8988T (cell line): ENCODE measurements around the gene MYO3B.
"Not testable (repeated sequence)": the region's sequence is repeated elsewhere in the genome, so short reads cannot be mapped to it uniquely, and the experiment has no call there.

Experiments used
- DNase-seq: peaks from one replicate; pipeline ENCODE4 v3.0.0; 2011

Gene MYO3B

DNA sequence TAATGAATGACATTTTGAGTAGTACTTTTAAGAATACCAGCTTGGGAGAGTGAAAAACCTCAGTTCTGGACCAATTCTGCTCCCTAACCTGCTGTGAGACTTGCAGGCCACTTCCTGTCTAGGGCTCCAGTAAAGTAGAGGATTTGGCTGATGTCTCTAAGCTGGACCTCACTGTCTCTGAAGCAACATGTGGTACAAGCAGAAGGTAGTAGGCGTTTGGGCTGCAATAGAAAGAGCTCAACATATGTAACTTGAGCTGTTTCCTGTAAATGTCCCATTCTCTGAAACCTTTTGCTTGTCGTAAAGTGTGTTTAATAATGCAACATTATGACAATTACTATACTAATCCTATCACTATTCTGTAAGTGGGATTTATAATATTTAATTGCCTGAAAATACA, 213.1 kb downstream of the MYO3B start:
- no peak for DNase-seq

DNA sequence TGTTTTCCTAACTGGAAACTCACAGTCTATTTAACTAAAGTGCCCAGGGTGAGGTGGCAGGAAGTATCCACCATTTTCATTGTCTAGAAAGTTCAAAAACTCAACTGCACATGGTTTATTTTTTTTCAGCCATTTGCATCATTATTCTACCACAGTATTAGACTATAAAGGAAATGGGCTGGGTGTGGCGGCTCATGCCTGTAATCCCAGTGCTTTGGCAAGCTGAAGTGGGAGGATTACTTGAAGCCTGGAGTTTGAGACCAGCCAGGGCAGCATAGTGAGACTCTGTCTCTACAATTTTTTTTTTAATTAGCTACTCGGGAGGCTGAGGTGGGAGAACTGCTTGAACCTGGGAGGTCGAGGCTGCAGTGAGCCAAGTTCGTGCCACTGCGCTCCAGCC, 213.8 kb downstream of the MYO3B start:
- DNase-seq: no peak

DNA sequence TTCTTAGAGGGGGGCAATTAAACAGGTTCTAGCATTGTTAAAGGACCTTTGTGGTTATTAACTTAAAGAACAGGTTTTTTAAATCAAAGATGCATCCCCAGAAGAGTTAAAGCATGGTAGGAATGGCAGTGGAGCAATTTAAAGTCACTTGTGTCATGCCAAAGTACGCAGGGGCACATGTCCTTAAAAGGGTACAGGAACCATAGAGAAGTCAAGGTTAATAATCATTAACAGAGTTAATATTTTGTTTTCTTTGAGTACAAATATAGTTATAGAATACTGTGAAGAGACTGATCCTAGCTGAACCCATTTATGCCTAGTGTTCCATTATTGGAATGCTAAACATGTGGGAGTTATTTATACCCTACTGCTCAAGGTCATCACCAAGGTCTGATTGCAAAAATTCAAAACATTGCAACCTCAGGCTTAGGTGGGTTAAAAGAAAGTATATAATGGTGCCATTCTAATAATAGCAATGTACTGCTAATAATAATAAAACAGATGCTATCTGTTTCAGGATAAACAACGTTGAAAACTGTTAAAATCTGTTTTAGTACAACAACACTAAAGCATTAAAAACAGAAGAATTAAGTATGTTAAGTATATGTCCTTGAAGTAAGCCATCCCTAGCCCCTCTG, 216.0 kb downstream of the MYO3B start:
- DNase-seq: no peak

DNA sequence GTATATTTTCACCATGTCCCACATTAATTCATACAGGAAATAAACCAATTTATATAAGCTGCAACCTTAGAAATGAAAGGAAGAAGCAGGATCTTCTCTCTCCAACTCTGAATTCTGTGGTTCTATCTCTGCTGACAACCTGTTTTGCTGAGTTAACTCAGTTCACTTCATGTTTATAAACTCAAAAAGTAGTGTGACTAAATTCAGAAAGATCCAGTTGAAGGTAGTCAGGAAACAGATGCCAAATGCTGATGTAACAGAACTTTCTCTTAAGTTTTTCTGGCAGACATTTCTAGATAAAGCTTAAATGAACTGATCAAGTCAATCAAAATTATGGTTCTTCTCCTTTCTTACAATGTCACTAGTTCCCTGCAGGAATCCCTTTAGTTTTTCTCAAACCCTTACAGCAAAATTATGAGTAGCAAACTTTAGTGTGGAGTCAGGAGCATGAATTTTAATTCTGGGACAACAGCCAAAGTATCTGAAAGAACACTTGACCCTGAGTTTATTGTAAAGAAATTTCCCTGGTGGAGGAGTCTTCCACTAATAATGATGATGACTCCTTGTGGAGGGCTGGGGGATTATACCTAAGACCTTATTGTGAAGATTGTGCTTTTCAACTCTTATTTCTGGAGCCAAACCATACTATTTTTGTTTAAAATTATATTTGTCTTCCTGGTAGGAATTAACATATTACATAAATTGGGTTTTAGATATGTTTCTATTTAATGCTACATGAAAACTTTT, 216.9 kb downstream of the MYO3B start:
- DNase-seq: no peak

DNA sequence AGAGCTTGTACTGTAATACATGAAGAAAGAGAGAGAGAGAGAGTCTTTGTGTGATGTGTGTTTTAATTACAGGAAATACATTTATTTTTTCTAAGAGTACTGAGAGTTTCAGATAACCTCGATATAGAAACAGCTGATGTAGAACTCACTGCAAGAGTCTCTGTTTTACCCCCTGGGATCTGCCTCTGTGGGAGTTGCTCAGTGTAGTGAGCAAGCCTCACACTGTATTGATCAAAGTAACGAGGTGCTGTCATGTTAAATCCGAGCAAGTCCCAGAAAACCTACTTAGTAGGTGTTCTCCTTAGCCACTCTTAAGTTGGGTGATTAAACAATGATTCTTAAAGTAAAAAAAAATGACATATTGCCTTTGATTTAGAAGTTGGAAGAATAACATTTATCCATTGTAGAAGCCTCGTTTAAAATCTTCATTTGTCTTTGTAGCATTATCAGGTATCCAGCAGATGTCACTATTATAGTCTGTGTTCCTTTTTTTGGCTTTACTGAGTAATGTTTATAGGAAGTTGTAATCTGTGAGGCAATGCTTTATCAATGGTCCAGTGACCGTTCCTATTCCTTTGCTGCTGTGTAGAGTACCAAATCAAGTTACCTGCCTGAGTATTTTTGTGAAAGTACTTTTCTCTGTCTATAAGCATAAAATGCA, 219.0 kb downstream of the MYO3B start:
- no peak for DNase-seq

DNA sequence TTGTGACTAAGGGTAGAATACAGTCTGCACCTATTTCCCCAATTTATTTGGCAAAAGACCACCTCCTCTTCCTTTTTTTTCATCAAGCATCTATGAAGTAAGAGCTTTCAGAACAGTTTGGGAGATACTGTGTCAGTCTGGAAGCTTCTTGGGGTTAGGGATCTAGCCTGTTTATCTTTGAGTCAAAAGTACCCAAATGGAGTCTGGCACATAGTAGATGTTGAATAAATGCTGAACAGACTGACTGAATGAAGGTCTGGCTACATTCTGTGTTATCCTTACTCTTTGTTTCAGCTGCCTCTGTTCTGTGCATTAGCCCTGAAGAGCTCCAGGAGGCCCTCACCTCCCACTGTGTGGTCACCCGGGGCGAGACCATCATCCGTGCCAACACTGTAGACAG, 223.2 kb downstream of the MYO3B start:
- DNase-seq: no peak

DNA sequence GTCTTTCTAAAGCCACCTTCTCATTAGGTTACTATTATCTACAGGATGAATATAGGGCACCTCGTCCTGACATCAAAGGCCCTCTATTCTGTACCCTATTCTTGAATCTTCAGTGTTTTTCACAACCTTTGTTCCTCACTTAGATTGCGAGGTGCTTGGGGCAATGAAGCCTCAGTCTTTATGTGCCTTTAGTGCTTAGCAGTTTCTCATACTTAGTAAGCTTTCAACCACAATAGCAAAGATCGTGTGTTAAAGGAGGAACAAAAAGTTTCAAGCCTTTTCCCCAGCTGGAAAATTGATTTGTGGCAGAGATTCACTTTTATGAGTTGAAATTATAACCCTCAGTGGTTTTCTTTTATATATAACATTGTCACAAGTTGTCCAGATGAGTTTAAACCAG, 226.9 kb downstream of the MYO3B start:
- DNase-seq: no peak

DNA sequence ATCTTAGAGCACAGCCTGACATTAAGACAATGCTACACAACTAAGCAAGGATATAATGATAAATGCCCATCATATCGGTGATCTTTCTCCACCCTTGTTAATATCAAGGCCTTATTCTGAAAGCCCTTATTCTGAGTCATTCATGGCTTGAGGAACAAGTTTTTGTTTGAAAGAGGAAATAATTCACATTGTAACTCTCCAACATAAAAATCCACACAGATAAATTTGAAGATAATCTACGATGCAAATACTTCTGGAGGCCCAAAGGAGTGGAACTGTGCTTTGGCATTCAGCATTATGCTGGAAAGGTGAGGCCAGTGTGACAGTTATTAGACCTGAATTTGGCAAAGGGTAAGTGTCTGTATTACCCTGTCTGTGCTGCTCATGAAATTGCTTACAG, 227.4 kb downstream of the MYO3B start:
- no peak for DNase-seq

DNA sequence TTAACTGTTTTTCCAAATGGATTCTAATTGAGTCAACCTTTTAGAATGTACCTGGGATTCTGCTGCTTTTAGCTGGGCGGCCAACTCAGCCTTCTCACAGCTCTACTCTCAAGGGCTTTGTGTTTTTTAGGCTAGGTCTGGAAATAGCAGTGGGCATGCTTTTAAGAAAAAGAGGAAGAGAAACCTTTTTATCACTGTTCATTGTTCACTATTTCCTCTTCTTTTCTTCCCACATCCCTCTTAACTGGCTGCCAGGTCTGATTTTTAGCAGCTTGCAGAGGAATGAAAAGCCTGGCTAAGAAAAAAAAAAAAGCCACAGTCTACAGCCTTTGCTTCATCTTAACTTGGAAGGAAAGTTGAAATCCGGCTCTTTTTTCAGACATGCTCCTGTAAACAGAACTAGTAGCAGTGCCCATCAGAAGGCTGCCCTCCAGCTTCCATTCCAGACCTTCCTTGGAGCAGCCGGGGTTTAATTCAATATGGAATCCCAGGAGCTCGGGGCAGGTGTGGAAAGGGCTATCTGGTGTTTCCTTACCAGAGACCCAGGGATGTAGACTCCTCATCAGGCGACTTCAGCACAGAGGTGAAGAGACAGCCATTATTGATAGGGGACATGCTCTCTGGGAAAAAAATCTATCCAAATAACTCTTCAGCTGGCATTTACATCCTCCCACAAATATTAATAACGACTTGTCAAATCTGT, 230.7 kb downstream of the MYO3B start:
- no peak for DNase-seq

DNA sequence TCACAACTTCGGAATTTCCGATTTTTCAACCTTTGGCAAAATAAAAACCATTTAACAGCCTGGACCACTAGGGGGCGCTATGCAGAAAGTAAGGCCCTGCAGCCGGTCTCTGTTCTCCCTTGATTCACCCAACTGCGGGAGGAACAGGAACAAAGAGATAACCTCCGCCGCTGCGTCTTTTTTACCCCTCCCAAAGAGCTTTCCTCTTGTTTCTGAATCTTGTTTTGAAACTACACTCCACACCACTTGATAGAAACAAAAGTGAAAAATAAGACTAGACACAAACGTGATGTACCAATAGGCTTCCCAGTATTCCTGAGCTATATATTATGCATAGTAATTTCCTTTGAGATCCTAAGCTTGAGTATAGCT, 231.2 kb downstream of the MYO3B start:
- DNase-seq: no peak

DNA sequence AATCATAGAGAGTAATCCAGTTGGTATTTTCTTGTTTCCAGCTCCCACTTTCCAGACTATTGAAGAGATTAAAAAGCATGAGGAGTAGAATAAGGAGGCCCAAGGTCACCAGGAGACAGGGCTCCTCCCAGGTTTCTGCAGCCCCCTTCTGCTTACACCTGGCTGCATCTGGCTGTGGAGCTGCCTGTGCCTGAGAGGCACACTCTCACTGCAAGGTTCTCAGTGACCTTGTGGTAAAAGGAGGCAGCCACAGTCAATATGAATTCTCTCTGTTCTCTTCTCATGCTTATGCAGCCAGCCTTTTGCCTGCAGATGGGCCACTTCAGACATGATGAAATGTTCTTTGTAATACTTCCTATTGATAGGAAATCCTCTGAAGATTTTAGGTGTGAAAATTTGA, 233.7 kb downstream of the MYO3B start:
- DNase-seq: no peak

DNA sequence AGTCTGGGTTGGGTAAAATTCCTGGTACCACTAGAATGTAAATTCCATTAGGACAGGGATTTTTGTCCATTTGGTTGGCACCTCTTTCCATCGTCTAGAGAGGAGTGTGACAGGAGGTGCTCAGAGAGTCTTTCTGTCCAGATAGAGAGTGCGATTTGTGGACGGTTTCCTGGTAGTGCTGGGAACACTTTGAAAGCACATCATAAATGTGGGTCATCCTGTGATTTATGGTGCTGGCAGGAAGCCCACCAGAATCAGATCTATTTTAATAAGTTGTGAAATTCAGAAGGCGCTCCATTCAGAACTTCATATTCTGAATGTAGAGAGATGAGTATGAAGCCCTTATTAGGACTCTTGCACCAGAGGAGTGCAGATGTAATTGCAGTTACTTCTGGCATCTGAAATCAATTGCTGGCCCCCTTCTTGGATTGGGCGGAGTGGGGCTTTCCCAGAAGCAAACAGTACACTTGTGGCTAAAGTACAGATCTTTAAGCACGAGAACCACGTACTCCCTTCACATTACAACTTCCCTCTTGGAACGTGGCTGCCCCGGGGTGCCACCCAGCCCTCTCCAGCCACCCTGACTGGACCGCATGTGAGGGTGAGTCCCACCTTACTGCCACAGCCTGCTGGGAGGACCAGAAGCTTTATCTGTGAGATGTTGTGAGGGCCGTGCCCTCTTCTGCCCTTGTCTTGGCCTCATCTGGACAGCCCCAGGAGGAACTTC, 243.2 kb downstream of the MYO3B start:
- no peak for DNase-seq

DNA sequence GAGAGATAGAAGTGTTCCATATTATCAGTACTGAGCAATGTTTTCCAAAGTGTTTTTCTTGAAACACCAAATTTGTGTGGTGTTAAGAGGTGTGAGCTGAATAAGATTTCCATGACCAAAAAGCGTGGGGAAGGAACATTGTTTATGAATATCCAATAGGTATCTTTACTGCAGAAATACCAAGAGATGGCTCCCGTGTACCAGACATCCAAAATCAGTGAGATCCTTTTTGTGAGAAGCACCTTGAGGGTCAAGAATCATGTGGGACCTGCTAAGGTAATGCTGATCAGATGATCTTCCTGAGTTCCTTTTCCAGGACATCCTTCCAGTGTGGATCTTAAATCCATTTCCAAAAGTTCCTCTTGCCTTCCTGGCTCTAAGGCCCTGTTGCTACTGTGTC, 246.0 kb downstream of the MYO3B start:
- no peak for DNase-seq

DNA sequence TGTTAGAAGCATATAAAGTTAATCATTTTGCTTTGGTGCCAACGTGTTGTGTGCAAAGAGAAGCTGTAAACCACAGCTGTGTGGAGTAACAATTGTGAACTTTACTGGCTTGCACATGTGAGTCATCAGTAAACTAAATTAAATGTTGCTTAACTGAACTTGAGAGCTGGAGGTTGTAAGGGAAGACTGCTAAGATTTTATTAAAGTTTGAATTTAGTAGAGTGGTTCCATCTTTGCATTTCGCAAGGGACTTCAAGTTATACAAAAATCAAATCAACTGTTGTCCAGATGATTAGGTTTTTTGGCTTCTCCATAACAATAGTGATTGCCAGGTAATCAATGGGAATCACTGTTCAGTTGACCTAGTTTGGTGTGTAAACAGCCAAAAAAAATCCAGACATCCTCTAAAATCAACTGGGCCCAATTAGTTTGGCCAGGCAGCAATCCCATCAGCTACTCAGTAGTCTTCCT, 247.4 kb downstream of the MYO3B start:
- DNase-seq: no peak

DNA sequence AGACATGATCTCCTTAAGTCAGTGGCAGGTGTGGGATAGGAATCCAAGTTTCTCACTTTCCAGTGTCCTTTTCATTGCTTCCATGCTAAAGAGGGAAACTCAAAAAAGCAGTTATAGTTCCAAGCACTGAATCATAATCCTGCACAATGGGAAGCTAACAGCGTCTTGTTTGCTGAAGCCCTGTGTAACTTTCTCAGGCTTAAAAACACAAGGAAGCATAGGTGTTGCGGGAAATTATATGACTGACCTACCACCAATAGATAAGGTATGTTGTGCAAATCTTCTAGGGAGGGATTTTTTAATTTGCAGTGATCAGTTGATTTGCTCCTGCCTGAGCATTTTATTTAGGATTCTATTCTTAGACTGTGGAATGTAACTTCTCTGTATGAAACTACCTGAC, 250.9 kb downstream of the MYO3B start:
- DNase-seq: no peak

DNA sequence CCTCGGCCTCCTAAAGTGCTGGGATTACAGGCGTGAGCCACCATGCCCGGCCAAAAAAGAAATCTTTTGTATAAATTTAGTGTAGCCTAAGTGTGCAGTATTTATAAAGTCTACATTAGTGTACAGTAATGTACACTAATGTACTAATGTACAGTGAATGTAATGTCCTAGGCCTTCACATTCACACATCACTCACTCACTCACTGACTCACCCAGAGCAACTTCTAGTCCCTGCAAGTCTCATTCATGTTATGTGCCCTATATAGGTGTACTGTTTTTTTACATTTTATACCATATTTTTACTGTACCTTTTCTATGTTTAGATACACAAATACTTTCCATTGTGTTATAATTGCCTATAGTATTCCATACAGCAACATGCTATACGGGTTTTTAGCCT, 254.9 kb downstream of the MYO3B start:
- no peak for DNase-seq

DNA sequence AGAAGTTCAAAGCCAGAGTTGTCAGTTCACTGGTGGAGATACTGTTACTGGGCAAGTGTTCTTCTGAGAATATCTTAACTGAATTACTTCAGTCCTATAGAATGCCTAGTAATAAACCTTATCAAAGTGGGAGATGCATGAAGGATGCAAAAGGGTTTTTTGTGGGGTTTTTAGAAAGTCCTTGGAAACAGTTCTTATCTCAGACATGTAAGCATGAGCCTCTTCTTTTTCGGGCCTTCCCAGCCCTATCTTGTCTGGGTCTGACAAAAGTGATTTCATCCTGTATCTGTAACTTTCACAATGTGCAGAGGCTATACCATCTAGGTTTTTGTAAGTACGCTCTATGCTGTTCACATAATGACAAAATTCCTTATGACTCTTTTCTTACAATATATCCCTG, 255.5 kb downstream of the MYO3B start:
- DNase-seq: no peak

DNA sequence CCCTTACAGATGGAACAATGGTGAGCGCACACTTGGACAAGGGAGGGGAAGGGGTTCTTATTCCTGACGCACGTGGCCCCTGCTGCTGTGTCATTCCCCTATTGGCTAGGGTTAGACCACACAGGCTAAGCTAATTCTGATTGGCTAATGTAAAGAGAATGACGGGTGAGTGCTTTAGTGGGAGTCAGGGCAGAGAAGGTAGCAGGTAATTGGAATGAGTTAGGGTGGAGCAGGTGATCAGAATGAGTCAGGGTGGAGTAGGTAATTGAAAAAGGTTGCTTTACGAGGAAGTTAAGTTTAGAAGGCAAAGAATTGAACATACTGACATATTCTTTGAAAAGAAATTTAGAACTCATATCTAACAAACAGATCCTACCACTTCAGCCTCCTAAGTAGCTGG, 256.4 kb downstream of the MYO3B start:
- not testable (repeated sequence) for DNase-seq

DNA sequence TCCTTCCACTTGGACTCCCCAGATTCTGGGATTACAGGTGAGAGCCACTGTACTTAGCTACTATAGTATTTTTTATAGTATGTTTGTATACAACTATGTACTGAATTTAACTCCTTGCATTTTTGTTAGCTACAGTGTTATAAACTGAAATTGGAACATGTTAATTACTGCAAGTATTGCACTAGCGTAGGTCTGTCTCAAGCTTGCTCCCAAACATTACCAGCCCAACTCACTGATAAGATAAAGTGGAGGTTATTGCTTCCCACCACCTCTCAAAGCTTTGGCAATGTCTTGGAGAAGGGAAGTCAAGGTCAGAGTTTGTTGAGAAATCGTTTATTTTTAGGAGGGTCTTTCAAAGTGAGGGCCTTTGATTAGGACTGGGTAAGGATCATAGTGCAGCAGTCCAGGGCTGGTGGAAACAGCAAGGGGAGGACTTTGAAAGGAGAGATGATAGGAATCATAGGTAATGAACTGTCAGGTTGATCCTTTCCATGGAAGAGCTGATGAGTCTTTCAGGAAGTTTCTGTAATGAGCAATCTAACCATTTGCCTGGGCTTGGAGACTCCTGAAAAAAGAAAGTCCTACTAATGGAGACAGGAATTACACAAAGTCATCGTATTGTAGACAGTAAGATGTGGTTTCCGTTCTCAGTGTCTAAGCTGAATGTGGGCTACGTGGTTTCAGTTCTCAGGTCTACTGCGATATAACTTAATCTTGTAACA, 257.1 kb downstream of the MYO3B start:
- no peak for DNase-seq

DNA sequence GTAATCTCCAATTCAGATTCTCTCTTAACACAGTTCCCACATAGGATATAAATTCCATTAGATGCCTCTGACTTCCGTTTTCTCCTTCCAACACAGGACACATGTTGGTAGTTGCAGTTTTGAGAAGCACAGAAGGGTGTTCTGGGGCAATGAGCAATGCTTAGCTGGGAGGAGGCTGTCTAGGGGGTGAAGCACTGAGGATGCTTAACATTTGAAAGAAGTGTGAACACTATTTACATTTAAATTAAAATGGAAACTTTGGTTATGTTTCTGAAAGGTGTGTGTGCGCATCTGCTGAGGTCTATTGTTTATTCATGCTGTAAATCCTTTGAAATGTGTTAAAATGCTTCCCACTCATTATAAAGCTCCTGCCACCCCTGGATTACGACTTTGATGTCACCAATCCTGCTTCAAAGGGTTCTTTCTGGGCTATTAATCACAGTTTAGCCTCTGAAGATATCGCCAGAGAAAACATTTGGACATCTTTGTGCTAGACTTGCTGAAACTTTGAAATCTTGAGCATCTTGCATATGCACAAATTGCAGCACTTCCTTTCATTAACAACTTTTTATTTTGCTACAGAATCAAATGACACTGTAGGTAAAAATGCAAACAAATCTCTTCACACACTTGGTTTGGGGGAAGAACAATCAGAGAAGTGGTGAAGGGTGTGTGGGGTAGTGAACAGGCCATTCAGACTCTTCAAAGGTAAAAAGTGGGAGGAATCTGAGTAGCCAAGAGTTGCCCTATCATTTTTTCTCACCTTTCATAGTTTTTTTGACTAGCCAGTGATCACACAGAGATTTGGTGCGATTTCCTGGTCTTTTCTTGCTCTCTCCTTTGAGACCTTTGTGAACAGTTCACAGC, 258.4 kb downstream of the MYO3B start:
- DNase-seq: no peak

DNA sequence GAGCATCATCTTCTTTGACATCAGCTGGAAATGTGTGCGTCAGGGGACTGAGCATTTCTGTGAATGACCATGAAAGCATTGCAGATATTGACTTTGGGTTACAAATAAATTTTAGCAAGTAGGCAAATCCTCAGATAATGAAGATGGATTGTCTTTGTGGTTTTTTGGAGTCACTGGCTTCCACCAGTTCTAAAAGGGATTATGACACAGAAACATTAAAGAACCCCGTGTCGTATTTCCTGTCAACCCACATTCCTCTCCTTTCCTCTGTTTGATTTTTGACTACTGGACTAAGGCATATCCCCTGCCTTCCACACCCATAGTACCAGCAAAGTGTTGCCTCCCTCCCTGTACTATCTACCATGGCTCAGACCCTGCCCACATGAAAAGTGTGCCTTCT, 268.1 kb downstream of the MYO3B start:
- DNase-seq: no peak
